Measurements from ENCODE around the gene ST8SIA2. TPM values are rescaled to one million over a fixed set of nuclear protein-coding genes. Genes with fewer than 3 reads are reported as not detected.

The ST8SIA2 gene
- total and polyA plus RNA-seq, 8 donors: 1.1 TPM; not detected in 7

DNA sequence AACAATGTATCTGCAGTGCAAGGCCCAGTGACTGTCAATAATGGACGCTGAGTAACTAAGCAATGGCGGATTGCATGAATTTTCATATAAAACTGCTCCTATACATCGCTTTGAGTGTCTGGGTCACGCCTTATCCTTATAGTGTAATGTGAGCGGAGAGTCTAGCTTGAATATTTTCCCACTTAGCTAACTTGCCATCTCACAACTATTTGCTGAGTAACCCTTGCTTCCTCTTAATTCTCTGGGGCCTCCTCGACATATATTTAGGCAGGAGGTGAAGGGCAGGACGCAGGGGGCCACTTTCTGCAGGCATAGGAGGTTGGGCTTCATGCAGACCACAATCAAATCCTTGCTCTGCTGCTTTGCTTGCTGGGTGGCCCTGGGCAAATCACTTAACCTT is 24.0 kb downstream of the ST8SIA2 start:
- H3K36me3 ChIP-seq: no peaks in the 10 kb centered on the region
- H3K4me1 ChIP-seq: no peaks in the 10 kb centered on the region
- peaks cover 0 to 18% (median 0%) of the 10 kb centered on the region in 3 donors for H3K27me3 ChIP-seq
- no peak for DNase-seq
- intact Hi-C loops (cut with DNase I; ENCODE audit: low total_unique reads): no loop called here
- no peaks in the 10 kb centered on the region for H3K9me3 ChIP-seq
- 59 to 86% (median 83%) methylated on average over 6 to 7 of the region's 7 CpGs for WGBS, 5 donors
- no peak overlapping the region for H3K4me3 ChIP-seq
- TF ChIP-seq POLR2A (IDR thresholded peaks at IDR 0.05): no peak
- no peak for TF ChIP-seq EP300 (IDR thresholded peaks at IDR 0.05)
- TF ChIP-seq POLR2AphosphoS5 (IDR thresholded peaks at IDR 0.05): no peak
- TF ChIP-seq, protein P1, sequence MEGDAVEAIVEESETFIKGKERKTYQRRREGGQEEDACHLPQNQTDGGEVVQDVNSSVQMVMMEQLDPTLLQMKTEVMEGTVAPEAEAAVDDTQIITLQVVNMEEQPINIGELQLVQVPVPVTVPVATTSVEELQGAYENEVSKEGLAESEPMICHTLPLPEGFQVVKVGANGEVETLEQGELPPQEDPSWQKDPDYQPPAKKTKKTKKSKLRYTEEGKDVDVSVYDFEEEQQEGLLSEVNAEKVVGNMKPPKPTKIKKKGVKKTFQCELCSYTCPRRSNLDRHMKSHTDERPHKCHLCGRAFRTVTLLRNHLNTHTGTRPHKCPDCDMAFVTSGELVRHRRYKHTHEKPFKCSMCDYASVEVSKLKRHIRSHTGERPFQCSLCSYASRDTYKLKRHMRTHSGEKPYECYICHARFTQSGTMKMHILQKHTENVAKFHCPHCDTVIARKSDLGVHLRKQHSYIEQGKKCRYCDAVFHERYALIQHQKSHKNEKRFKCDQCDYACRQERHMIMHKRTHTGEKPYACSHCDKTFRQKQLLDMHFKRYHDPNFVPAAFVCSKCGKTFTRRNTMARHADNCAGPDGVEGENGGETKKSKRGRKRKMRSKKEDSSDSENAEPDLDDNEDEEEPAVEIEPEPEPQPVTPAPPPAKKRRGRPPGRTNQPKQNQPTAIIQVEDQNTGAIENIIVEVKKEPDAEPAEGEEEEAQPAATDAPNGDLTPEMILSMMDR (IDR thresholded peaks at IDR 0.05): no peak
- no peak overlapping the region for H3K27ac ChIP-seq

DNA sequence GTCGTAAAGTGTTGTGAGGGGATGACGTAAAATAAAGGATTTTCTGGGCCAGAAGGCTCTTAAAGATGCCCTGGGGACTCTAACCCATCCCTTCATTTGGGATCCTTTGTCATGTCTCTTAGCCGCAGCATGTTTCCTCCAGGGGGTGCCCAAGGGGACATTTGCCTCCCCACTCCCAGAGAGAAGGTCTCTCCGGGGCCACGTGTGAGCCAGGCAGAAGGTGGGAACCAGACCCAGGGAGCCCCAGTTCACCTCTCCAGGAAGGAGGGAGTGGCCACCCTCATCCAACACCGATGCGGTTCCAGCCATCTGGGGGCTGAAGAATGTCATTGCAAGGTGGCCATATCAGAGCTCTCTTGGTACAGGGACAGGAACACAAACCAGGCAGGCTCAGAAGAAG is 25.2 kb downstream of the ST8SIA2 start:
- DNase-seq: no peak
- 76 to 88% (median 84%) methylated on average over 7 of the region's 7 CpGs for WGBS, 5 donors
- Histone ChIP-seq H3K36me3 (no peaks in the 10 kb centered on the region), H3K4me3 (no peak overlapping the region), H3K27me3 (peaks cover 0 to 15% (median 0%) of the 10 kb centered on the region in 3 donors), H3K27ac (no peak overlapping the region), H3K4me1 (no peaks in the 10 kb centered on the region), H3K9me3 (no peaks in the 10 kb centered on the region)
- TF ChIP-seq EP300 (IDR thresholded peaks at IDR 0.05) (no peak), POLR2AphosphoS5 (IDR thresholded peaks at IDR 0.05) (no peak), POLR2A (IDR thresholded peaks at IDR 0.05) (no peak)
- TF ChIP-seq, protein P1 (IDR thresholded peaks at IDR 0.05): no peak
- intact Hi-C loops (cut with DNase I; ENCODE audit: low total_unique reads): no loop called here

DNA sequence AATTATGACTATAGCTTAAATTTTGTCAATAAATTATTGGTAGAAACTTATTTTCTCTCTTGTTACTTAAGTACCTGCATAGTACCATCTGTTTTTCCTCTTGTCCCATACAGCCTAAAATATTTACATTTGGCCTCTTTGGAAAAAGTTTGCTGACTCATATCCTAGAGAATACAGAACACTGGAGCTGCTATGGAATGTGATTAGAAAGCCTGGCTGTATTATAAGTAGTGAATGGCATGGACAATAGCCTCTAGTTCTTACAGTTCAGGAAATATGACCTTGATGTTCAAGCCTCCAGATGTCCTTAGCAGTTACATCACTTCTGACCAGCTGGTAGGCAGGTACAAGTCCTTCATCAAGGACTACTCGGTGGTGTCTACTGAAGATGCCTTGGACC is 28.3 kb downstream of the ST8SIA2 start:
- intact Hi-C loops (cut with DNase I; ENCODE audit: low total_unique reads): no loop called here
- Histone ChIP-seq H3K27ac (no peak overlapping the region), H3K9me3 (no peaks in the 10 kb centered on the region), H3K27me3 (peaks cover 0 to 12% (median 0%) of the 10 kb centered on the region in 3 donors), H3K4me3 (no peak overlapping the region), H3K4me1 (no peaks in the 10 kb centered on the region), H3K36me3 (no peaks in the 10 kb centered on the region)
- TF ChIP-seq, protein P1 (IDR thresholded peaks at IDR 0.05): no peak
- TF ChIP-seq POLR2AphosphoS5 (IDR thresholded peaks at IDR 0.05) (no peak), POLR2A (IDR thresholded peaks at IDR 0.05) (no peak), EP300 (IDR thresholded peaks at IDR 0.05) (no peak)
- 0 to 87% (median 73%) methylated on average over 1 of the region's 1 CpG for WGBS, 5 donors
- DNase-seq: peak in 1 of 2 donors; percentile 19

DNA sequence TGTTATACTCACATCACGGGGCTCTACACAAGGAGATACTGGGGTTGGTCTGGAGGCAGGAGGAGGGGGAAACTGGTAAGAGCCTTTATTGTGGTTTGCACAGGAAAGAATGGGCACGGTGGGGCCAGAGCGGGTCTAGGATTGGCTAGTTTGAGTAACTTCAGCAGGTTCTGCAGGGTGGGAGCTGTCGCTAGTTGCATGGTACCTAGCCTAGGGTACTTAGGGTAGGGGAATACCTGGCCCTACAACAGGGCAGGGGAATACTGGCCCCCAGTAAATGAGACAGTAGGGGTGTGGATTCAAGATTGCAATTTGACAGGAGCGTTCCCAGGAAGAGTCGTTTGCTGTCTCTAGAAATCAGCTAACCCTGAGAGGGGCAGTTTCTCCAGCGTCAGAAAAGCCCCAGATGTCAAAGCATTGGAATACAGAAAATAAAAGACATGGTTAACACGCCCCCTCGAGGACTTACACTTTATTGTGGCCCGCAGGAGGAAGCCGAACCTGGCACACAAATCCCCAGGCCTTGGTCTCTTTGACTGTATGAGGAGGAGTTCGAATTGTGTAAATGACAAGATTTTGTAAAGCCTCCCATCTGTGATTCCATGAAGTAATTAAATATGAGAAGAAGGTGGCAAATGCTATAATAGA is 32.0 kb downstream of the ST8SIA2 start:
- Histone ChIP-seq H3K4me1 (no peaks in the 10 kb centered on the region), H3K4me3 (no peak overlapping the region), H3K27me3 (peaks cover 0 to 7% (median 0%) of the 10 kb centered on the region in 3 donors), H3K36me3 (no peaks in the 10 kb centered on the region), H3K9me3 (no peaks in the 10 kb centered on the region), H3K27ac (no peak overlapping the region)
- WGBS, 5 donors: 67 to 74% (median 71%) methylated on average over 12 of the region's 12 CpGs
- no peak for DNase-seq
- TF ChIP-seq, protein P1 (IDR thresholded peaks at IDR 0.05): no peak
- TF ChIP-seq EP300 (IDR thresholded peaks at IDR 0.05): no peak
- no peak for TF ChIP-seq POLR2A (IDR thresholded peaks at IDR 0.05)
- no peak for TF ChIP-seq POLR2AphosphoS5 (IDR thresholded peaks at IDR 0.05)
- intact Hi-C loops (cut with DNase I; ENCODE audit: low total_unique reads): no loop called here
